Thyroid gland (tissue), 4 donors: ENCODE data around the gene PRKD2.

Source experiments
- CTCF ChIP-seq, 6 experiments: fragments of 200-600 bp in 3 of 6; fragments of 450-650 bp in 3 of 6; sonication (generic) in 3 of 6; IDR thresholded peaks; one replicate each; pipeline ENCODE4 v1.5.1; 2016 to 2019; ENCODE audit warnings: antibody characterized with exemption in 6 of 6, mild to moderate bottlenecking in 2 of 6, inconsistent platforms in 1 of 6, moderate library complexity in 1 of 6
- POLR2A ChIP-seq, 2 donors: fragments of 450-650 bp; IDR thresholded peaks; one replicate each; pipeline ENCODE4 v1.6.1; 2017; ENCODE audit warnings: antibody characterized with exemption in 2 of 2, mild to moderate bottlenecking in 2 of 2, moderate library complexity in 1 of 2

GRCh38 chr19:46631481-46631880 lies 85.4 kb downstream of the PRKD2 start:
- TF ChIP-seq CTCF (IDR thresholded peaks at IDR 0.05), result no peak
- TF ChIP-seq POLR2A (IDR thresholded peaks at IDR 0.05), result no peak
